ENCODE measurements around the gene SBNO2.

GRCh38 chr19:1129535-1129934, 44.5 kb downstream of the SBNO2 start:
- no peak for TF ChIP-seq REST (IDR thresholded peaks at IDR 0.05; ENCODE audit: insufficient read depth in 1 of 2, low read depth in 2 of 2, low read length in 2 of 2)
- TF ChIP-seq POLR2AphosphoS5 (IDR thresholded peaks at IDR 0.05; ENCODE audit: low read depth, low read length): no peak
